Fibroblast of skin of back (primary cell): ENCODE measurements around the gene NAGS. TPM values are rescaled to one million over a fixed set of nuclear protein-coding genes. Genes with fewer than 3 reads are reported as not detected.
"Not testable (repeated sequence)": the region's sequence is repeated elsewhere in the genome, so short reads cannot be mapped to it uniquely, and the experiment has no call there.

ENCODE experiments used
- DNase-seq: peaks from one replicate; pipeline ENCODE4 v3.0.0-alpha.2; 2013
- polyA plus RNA-seq, 2 experiments: library from polyadenylated mRNA; unstranded; fragments of 120-200 nt; gene quantifications; one replicate each; pipeline ENCODE4 v1.2.1, GENCODE V29; 2013; ENCODE audit not compliant: insufficient read length in 2 of 2

The NAGS gene, protein sequence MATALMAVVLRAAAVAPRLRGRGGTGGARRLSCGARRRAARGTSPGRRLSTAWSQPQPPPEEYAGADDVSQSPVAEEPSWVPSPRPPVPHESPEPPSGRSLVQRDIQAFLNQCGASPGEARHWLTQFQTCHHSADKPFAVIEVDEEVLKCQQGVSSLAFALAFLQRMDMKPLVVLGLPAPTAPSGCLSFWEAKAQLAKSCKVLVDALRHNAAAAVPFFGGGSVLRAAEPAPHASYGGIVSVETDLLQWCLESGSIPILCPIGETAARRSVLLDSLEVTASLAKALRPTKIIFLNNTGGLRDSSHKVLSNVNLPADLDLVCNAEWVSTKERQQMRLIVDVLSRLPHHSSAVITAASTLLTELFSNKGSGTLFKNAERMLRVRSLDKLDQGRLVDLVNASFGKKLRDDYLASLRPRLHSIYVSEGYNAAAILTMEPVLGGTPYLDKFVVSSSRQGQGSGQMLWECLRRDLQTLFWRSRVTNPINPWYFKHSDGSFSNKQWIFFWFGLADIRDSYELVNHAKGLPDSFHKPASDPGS
- 1.8 TPM for polyA plus RNA-seq (2013, experiment 1 of 2; ENCODE audit: insufficient read length)
- polyA plus RNA-seq (2013, experiment 2 of 2; ENCODE audit: insufficient read length), result 0.94 TPM

GRCh38 chr17:44004077-44004760 lies at the start of gene NAGS:
Gene NAGS (plus strand): TSS chr17:44004622. CDS start chr17:44004664, 42 bp downstream.
- no peak for DNase-seq

GRCh38 chr17:43956222-43956621 lies 48.2 kb upstream of the NAGS start:
- no peak for DNase-seq

DNA sequence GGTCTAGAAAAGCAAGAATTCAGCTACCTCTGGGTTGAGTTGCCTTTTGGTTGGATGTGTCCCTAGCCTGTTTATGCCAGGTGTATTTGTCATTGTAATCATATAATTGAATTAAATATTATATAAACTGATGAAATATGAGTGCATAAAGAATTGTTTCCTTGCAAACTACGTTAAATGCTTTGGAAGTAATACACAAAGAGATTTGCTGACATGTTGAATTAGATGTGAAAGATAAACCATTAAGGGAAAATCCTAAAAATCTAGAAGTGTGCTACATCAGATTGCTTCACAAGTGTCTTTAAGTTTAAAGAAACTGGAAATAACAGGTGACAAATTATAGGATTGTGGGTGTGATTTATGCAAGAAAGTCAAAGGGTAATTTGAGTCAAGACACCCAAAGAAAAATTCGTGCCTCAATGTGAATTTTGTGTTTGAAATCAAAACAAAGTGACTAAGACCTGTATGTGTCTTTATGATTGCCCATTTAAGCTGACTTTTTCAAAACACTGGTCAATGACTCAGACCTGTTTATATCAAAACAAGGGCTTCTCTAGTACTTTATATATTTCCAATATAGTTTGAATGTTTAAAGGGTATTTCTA lies 45.6 kb upstream of the NAGS start:
- DNase-seq, result peak; percentile 50

DNA sequence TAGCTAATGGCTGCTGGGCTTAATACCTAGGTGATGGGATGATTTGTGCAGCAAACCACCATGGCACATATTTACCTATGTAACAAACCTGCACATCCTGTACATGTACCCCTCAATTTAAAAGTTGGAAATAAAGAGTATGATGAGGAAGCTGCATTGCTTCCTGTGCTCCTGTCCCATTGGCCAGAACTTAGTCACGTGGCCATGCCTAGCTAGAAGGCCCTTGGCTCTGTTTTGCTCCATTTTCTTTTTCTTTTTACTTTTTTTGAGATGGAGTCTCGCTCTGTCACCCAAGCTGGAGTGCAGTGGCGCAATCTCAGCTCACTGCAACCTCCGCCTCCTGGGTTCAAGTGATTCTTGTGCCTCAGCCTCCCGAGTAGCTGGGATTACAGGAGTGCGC lies 43.1 kb upstream of the NAGS start:
- DNase-seq, result not testable (repeated sequence)

DNA sequence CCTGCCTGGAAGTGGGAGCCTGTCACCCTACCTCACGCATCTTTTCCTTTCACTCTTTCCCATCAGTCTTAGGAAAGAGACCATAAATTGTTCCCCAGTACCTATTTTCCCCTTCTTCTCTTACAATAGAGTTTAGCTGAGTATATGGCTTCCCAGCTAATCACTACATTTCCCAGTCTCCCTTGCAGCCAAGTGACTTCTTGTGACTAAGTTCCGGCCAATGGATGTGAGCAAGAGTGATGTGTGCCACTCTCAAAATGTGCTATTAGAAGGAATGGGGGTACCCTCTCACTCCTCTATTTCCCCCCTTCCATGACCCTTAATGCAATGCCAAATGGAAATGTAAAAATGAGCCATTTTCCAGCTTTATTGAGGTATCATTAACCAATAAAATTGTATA lies 42.5 kb upstream of the NAGS start:
- no peak for DNase-seq

- no peak for DNase-seq
These were observed 41.9 kb upstream of the NAGS start for GRCh38 chr17:43962479-43962878.

GRCh38 chr17:43966276-43966675 lies 38.1 kb upstream of the NAGS start:
- DNase-seq, result peak; percentile 27

DNA sequence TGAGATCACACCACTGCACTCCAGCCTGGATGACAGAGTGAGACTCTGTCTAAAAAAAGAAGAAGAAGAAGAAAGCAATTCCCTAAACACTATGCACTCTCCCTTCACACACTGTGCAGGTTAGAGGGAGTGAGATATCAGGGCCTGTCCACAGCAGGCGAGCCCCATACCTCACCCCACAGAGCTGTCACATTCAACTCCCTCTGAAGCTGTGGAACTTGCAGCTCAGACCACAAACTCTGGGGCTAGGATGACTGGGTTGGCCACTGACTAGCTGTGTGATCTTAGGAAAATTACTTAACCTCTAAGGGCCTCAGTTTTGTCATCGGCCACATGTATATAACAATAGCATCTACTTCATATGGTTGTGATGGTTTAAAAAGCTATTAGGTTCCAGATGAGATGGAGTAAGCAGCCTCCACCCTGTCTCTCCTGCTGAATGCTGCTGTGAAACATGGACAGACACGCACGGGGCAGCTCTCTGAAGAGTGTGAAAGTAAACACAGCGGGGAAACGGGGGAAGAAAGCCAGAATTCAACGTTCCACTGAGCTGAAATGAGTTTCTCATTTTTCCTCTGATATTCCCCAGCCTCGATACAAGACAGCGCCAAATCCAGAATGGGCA lies 37.1 kb upstream of the NAGS start:
- DNase-seq, result no peak

- no peak for DNase-seq
These were observed 34.1 kb upstream of the NAGS start for GRCh38 chr17:43970366-43970765.

DNA sequence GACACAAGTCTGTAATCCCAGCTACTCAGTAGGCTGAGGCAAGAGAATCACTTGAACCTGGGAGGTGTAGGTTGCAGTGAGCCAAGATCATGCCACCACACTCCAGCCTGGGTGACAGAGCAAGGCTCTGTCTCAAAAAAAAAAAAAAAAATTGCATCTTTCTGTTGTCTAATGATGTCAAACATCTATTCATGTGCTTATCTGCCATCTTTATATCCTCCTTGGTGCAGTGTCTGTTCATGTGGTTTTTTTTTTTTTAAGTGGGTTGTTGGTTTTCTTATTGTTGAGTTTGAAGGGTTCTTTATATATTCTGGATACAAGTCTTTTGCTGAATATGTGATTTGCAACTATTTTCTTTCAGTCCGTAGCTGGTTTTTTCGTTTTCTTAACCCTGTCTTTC lies 33.0 kb upstream of the NAGS start:
- DNase-seq, result not testable (repeated sequence)

DNA sequence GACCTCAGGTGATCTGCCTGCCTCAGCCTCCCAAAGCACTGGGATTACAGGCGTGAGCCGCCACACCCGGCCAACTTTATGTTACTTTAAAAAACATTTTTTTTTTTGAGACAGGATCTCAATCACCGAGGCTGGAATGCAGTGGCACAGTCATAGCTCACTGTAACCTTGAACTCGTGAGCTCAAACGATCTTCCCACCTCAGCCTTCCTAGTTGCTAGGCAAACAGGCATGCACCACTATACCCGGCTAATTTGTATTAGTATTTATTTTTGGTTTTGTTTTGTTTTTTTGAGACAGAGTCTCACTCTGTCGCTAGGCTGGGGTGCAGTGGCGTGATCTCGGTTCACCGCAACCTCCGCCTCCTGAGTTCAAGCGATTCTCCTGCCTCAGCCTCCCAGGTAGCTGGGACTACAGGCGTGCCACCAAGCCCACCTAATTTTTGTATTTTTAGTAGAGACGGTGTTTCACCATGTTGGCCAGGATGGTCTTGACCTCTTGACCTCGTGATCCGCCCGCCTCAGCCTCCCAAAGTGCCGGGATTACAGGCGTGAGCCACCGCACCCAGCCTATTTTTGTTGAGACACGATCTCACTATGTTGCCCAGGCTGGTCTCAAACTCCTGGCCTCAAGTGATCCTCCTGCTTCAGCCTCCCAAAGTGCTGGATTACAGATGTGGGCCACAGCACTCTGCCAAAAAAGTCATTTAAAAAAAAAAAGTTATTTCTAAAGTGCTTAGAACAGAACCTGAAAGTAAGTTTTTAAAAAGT lies 31.8 kb upstream of the NAGS start:
- not testable (repeated sequence) for DNase-seq

- no peak for DNase-seq
These were observed 29.8 kb upstream of the NAGS start for GRCh38 chr17:43974382-43975266.

GRCh38 chr17:43975898-43976297 lies 28.5 kb upstream of the NAGS start:
- no peak for DNase-seq

DNA sequence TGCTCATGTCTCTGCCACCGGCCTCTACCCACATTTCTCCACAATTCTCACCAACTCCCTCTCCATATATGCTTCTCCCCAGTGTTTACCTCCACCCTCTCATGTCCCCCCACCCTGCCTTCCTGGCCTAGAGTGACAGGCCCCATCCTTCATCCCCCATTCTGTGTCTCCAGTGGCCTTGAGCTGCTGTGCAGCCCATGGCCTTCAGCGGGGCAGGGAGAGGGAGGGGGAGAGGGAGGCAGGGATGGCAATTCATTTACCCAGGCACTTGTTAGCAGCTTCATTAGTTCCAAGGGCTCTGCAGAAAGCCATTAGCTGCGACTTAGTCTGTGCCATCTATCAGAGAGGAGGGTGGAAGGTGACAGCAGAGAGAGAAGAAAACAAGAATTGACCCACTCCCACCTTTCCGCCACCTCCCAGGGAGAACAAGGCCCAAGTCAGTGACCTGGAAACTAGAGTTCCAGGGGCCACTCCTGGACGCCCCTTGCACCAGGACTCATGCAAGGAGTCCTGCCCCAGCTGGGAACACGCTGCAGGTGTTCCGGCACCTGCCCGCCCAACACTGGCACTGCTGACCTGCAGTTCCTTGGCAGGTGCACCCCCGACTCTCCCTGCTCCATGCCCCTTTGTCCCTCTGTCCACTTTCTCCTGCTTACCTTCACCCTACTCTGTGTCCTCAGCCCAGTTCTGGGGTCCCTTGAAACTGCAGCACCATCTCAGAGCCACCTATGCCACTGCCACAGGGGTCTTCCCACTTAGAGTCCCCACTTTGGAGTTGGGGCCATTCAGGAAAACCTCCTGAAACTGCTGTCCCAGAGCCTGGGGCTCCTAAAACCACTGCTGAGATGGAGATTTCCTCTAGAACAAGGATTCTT lies 27.2 kb upstream of the NAGS start:
- DNase-seq, result no peak

DNA sequence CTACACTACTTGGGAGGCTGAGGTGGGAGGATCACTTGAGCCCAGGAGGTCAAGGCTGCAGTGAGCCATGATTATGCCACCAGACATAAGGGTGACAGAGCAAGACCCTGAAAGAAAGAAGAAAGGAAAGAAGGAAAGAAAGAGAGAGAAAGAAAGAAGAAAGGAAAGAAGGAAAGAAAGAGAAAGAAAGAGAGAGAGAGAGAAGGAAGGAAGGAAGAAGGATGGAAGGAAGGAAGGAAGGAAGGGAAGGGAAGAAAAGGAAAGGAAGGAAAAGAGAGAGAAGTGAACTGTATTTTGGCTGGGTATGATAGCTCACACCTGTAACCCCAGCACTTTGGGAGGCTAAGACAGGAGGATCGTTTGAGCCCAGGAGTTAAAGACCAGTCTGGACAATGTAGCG lies 26.3 kb upstream of the NAGS start:
- no peak for DNase-seq

GRCh38 chr17:43979011-43979410 lies 25.4 kb upstream of the NAGS start:
- no peak for DNase-seq

- no peak for DNase-seq
These were observed 24.8 kb upstream of the NAGS start for GRCh38 chr17:43979671-43980070.

- DNase-seq, result no peak
These were observed 22.3 kb upstream of the NAGS start for GRCh38 chr17:43982171-43982570.

GRCh38 chr17:43983196-43983514 lies 21.3 kb upstream of the NAGS start:
- no peak for DNase-seq
